Eye (tissue), 1 donor: ENCODE results near the gene IL23R.

Experiments
- DNase-seq: peaks from one replicate; pipeline ENCODE4 v3.0.0-alpha.2; 2015

Gene IL23R

DNA sequence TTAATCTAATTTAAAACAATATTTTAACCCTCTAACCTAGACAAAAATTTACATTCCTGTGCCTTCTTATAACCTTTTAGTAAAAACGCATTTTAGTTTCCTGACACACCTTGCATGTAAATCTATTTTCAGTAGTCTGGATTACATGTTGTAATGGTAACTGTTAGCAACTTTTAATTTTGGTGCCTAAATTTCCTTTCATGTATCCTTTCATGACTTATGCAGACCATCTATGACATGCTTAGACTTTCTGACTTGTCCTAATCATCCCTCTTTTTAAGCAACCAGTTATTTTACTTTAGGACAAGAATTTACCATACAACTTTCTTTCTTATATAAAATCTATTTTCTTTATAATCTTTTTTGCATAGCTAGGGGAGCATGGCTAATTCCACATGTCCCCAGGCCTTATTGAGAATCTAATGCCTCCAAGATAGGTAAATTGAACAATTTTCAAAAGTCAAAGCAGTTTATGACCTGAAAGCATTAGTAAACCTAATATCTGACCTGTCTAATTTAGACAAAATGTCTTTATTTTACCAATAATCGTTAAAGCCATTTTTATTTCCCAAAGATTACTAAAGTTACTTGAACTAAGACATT is 83.9 kb downstream of the IL23R start:
- DNase-seq = no peak

DNA sequence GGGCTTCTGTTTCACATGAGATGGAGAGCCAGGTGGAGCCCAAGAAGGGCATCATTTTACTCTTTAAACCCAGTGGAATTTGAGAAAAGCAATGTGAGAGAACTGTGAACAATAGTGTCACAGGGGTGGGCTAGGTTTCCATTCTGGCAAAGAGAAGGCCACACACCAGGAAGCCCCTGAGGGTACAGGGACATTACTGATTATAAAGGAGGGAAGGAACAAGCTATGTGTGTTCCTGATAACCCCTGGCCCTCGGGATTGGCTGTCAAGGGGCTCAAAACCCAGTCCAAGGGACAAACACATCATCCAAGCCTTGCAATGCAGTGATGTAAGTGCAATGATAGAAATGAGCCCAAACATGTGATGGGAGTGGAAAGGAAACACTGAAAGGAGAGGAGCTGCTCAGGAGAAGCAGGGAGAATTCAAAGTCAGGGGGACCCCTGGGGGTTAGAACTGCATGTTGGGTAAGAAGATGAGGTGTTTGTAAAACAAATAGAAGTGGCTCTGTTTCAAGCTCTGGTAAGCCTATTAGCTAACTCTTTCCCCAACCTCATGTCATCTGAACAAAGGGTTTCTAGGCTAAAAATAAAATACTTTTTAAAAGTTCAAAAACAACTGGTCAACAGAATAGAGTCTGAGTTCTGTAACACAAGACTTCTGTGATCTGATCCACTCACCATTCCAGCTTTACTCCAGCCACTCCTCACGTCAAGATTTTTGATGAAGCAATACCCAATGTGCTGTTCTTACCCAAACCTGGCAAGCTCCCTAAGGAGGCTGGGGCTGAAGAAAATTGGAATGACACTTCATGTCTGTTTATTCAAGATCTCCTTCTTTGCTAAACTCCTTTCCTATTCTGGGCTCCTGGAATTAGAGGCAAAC is 90.3 kb downstream of the IL23R start:
- no peak for DNase-seq

DNA sequence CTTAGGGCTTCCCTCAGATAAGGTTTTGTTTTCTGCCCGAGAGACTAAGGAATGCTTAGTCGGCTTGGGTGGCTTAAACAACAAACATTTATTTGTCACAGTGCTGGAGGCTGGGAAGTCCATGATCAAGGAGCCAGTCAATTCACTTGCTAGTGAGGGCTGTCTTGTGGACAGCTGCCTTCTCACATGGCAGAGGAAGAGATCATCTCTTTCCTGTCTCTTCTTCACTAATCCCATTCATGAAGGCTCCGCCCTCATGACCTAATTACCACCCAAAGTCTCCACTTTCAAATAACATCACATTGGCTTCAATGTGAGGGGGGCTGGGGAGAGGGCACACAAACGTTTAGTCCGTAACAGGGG is 90.9 kb downstream of the IL23R start:
- peak; percentile 15 for DNase-seq

DNA sequence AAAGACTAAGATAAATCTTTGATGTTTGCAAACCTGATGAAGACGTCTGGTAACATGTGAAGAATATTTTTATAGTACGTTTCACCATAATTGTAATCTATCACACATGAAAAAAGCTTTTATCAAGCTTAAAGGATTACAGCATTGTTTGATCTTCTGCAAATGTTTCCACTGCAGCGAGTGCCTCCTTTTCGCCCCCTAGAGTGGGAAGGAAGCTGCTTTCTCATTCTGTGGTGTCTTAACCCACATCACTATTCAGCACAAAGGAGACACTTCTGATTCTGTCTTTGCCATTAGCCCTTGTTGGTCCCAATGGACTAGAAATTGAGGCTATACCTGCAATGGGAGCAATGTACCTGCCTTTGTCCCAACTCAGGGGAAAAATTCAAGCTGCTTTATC is 95.4 kb downstream of the IL23R start:
- DNase-seq = no peak

DNA sequence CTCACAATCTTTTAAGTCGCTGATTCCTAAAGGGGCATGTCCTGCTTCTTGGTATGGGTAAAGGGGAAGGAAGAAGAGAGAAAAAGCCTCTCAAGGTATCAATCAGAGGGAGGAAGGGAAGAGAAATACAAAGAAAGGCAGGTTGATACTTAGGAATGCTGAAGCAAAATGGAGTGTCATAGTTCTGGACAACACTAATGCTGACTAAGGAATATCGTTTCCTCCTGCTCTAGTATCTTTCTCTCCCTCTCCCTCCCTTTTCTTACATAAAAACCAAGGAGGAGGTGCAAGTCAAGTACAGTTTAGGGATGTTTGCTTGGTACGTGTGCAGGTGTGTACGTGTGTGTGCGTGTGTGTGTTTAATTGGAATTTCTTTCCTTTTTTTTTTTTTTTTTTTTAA is 96.5 kb downstream of the IL23R start:
- DNase-seq = no peak

DNA sequence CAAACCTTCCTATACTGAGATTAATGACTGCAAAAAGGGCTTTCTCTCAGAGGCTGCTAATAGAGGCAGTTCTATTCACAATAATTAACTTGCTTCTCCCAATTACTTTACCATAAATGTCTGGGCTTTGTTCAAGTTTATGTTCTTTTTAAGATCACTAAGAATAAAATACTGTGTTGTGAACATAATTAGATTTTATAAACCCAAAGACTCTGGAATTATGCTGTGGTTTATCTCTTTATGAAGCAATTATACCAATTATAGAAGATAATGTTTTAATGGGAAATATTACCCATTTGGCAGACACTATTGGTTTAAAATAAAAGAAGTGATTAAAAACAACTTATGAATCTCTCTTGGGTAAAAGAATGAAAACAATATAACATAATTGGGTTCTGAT is 97.9 kb downstream of the IL23R start:
- DNase-seq = no peak

DNA sequence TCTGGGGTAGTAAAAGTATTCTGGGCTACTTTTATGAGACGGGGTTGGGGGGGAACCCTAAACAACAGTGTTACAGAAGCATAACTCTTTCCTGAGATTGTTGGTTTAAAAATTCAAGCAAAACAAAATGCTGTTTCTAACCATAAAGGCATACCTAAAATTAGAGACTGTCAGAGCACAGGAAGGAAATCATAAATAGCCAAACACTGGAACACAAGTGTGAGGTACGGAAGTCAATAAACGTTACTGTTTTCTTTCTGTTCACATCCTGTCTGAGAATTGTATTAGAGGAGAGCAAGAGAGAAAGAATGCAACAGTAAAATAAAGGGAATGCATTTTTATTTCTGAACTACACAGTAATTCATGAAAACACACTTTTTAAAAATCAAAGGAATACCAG is 98.6 kb downstream of the IL23R start:
- DNase-seq = no peak

DNA sequence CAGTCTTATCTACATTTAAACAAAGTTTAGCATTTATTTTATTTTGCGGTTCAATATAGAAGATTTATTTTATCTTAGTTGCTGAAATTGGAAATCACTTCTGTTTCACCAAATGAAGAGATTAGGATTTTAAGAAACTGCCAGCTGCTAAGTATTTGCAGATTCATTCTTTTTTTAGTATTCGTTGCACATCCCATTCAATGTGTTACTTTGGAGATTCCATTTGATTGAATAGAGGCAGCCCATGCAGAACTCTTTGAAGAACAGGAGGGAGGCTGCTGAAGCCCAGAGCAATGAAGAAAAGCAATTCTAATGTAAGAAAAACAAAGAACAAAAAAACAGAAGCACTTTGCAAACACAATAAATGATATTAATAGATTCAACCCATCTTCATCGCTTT is 102.8 kb downstream of the IL23R start:
- DNase-seq = no peak

DNA sequence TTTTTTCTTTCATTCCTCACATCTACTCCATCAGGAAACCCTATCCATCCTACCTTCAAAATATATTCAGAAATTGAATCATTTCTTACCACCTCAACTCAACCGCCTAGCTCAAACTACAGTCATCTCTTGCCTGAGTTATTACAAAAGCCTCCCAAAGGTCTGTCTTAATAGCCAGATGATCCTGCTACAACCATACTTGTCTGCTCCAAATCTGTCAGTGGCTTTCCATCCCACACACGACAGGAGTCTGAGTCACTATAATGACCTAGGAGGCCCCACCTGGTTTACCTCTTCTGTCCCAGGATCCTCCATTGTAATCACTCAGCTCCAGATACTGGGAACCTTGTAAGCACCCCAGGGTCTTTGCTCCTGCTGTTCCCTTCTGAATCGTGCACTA is 104.3 kb downstream of the IL23R start:
- no peak for DNase-seq

DNA sequence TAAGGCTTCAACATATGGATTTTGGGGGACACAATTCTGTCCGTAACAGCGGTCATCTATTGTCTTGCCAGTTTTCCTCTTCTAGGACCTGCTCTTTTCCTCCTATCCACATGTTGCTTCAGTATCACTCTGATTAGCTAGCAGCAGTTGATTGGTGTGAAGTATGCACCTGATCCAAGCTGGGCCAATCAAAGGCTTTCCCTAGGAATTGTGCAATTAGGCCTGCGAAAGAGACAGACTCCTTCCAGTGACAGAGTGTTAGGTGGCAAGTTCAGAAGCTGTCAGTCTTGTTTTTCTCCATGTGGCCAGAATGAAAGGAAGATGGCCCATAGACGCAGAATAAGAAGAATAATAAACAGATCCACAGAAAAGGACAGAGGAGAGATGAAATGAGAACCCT is 107.3 kb downstream of the IL23R start:
- DNase-seq = no peak

DNA sequence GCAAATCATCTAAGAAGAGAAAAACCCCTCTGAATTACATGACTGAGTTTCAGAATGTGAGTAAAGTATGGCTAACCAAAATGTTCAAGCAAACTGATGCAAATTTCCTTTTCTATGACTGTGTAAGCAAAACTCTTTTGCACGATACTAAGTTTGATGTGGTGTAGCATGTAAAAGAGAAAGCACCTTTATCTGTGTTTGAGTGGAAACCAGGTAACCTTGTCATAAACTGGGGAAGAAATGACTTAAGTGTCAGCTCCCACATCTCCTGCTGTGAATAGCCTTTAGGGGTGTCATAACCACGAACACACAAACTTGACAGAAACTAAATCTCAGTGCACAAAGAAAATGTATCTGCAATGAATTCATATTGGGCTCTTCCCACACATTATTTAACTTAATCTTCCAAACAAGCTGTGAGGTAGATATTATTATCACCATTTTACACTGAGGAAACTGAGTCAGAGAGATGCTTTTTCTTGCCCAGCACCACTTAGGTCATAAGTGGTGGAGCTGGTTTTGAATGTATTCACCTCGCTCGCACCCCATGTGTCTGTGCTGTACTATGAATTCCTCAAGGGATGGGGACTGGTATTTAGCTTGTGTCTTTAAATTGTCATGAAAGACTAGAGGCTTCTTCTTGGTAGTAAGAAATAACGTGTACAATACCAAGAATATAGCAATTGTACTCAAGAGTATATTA is 108.5 kb downstream of the IL23R start:
- no peak for DNase-seq

DNA sequence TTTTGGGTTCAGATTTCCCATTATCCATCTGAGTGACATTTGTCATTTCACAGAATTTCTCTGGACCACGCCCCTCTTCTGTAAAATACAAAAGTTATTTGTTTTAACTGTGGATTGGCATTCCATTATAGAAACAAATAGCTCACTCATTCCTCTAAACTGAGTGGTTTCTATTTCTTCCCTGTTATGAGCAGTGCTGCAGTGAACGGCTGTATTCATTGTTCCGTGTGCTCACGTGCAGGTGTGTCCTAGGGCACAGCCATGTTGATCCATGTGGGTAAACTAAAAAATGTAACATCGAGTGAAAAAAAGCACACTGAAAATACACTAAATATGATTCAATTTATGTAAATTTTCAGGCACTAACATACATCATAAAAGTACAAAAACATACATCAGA is 114.4 kb downstream of the IL23R start:
- DNase-seq = no peak

DNA sequence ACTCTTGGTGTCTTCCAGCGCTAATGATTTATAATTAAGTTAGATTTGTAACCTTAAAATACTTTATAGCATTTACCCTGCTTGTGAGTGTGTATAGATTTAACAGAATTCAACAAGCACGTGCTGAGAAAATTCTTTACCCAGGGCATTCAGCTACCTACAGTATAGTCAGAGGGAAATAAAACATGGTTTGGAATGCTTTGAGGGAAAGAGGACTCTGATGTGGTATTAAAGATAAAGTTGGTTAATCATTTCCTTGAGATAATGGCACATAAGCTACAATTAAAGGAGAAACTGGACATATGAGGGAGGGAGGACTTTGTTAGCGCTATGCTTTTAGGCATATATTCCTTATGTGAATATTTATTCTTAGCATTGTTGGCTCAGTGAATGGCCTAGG is 115.0 kb downstream of the IL23R start:
- DNase-seq = no peak

DNA sequence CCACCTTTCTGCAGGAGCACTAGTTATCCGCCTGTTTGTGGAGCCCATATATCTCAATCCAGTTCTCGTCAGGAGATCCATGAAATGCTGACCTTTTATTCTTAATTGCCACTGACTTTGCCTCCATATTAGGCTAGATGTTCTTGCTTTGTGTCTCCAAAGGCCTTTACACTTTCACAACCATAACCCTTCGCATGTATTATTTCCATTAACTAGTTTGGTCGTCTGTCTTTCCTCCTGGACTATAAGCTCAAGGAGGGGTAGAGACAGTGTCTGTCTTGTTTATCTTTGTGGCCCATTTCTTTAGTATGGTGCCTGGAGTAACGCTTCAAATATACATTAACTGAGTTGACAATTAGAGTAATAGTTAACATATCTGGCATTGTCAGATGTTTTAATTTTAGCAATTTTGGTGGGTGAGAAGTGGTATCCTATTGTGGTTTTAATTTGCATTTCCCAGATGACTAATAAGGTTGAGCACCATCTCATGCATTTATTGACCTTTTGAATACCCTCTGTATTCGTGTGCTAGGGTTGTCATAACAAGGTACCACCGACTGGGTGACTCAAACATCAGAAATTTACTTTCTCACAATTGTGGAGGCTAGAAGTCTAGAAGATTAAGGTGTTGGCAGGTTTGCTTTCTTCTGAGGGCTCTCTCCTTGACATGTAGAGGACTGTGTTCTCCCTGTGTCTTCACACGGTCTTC is 119.7 kb downstream of the IL23R start:
- DNase-seq = no peak

DNA sequence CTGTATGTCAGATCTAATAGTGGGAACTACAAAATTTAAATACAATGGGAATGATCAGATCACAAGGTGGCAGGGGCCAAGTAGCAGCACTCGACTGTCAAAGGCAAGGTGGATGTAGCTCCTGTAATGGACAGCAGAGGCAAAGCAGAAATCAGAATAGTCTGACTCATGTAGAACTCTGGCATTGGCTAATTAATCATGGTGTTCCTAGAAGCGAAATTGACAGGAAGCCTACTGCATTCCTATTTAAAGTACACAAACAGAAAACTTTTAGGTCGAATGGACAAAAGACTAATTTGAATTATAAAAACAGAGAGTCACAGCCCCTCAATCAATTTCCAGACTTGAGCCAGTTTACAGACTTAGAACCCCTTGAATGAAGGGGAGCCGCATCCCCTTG is 124.0 kb downstream of the IL23R start:
- DNase-seq = no peak

DNA sequence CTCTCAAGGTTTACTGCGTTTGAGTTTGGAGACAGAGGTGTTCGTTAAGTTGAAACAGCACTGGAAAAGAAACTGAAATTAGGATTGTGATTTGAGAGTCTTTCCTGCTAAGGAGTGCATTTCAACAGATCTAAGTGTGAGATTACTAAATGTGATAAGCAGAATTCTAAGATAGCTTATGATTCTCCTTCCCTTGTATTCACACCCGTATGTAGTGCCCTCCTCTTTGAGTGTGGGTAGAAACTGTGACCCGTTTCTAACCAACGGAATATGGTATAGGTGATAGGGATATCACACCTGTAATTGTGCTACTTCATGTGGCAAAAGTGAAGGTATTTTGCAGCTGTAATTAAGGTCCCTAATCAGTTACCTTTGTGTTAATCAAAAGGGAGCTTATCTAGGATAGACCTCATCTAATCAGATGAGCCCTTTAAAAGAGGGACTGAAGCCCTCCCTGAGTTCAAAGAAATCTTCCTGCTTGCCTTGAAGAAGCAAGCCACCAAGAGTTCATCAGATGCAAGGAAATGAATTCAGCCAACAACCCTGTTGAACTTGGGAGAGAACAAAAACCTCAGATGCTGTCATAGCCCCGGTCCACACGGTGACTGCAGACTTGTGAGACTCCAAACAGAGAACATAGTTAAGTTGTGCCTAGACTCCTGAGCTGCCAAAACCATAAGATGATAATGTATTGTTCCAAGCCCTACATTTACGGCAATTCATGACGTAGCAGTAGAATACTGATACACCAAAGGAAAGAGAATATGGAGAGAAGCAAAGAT is 128.8 kb downstream of the IL23R start:
- no peak for DNase-seq

DNA sequence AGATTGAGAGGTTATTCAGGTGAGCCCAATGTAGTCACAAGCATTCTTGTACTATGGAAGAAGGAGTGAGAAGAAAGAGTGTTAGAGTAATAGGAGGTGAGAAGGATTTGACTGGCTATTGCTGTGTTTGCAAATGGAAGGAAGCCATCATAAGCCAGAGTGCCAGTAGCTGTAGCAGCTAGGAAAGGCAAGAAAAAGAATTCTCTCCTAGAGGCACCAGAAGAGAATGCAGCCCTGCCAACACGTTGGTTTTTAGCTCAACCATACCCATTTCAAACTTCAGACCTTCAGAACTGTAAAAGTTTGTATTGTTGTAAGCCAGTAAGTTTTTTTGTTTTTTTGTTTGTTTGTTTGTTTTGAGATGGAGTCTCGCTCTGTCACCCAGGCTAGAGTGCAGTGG is 132.5 kb downstream of the IL23R start:
- no peak for DNase-seq

DNA sequence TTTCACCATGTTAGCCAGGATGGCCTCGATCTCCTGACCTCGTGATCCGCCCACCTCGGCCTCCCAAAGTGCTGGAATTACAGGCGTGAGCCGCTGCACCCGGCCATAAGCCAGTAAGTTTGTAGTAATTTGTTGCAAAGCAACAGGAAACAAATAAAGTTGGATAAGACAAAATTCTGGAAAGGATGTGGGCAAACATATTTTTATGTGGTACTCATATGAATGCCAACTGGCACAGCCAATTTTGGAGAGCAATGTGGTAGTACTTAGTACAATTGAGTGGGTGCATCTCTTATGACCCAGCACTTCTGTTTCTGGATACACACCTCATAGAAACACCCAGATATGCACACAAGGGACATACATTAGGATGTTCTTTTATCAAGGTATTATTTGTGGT is 133.0 kb downstream of the IL23R start:
- DNase-seq = no peak

DNA sequence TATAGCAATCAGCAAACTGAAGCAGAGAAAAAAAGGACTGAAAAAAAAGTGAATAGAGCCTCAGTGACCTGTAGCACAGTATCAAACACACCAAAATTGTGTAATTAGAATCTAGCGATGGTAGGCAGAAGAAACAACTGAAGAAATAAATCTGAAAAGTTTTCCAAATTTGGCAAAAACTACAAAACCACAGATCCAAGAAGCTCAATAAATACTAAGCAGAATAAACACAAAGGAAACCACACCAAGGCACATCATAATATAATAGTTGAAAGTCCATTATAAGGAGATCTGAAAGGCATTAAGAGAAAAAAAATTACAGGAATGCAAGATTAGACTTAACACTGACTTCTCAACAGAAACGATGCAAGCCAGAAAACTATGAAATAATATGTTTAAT is 134.3 kb downstream of the IL23R start:
- DNase-seq = no peak

DNA sequence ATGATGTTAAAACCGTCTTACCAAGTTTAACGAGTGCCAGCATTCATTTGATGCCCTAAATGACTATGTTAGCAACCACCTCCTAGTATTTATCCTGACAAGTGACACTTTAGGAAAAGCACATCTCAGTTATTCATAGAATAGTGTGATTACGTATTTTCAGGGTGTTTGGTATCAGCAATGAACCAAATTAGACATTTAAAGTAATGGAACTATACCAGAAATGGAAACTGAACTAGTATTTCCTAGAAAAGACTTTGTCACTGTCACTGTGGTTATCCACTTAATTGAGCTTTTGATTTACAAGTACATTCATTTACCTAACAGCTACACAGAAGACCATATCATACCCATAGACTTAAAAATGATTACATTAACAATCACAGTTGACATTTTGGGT is 137.8 kb downstream of the IL23R start:
- no peak for DNase-seq

DNA sequence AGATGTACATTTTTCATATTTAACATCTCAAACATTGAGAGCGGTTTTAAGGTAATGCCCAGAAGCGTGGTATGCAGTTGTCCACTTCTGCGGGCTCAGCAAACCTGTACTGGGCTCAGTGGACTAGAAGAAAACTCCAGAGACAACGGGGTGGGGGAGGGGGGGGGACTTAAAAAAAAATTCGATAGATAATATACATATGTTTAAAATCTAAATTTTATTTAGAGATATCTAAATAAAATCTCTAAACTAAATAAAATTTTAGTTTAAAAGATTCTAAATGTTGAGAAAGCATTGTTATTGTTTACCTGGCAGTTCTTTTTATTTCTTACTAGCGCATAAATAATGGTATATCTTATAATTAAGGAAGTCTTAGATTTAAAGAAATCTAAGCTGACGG is 140.3 kb downstream of the IL23R start:
- no peak for DNase-seq

DNA sequence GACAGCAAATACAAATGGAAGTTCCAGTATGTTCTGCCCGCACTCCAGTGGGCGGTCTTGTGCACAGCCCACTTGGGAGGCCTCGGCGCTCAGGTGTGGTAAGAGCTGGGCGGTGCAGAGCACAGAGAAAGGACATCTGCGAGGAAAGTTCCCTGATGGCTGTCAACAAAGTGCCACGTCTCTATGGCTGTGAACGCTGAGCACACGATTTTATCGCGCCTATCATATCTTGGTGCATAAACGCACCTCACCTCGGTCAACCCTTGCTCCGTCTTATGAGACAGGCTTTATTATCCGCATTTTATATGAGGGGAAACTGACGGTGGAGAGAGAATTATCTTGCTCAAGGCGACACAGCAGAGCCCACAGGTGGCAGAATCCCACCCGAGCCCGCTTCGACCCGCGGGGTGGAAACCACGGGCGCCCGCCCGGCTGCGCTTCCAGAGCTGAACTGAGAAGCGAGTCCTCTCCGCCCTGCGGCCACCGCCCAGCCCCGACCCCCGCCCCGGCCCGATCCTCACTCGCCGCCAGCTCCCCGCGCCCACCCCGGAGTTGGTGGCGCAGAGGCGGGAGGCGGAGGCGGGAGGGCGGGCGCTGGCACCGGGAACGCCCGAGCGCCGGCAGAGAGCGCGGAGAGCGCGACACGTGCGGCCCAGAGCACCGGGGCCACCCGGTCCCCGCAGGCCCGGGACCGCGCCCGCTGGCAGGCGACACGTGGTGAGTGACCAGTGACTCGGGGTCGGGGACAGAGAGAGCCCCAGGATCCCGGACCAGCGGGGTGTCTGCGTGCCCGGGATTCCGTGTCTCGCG is 141.2 kb downstream of the IL23R start, which contains the start of gene IL12RB2:
Gene IL12RB2, plus strand, starts transcription at position 623 of the 810 bp plus-strand sequence. CDS start 12,496 bp downstream, outside the sequence.
- peak; percentile 56 for DNase-seq
